Inferior parietal cortex (tissue), 1 donor: Measurements from ENCODE around the gene SIGMAR1.

ENCODE experiments used
- DNase-seq: peaks from one replicate; pipeline ENCODE4 v3.0.0-alpha.2; 2016; ENCODE audit errors: extremely low spot score

SIGMAR1 gene

GRCh38 chr9:34637356-34638137 is at the start of gene SIGMAR1:
TSS of gene SIGMAR1 (minus strand) at chr9:34637787. CDS start at chr9:34637697, 90 bp downstream.
- DNase-seq, result peak; percentile 94

- no peak for DNase-seq
These were observed 49.1 kb upstream of the SIGMAR1 start for GRCh38 chr9:34686732-34687131.

GRCh38 chr9:34686231-34686630 is 48.6 kb upstream of the SIGMAR1 start:
- no peak for DNase-seq

- DNase-seq, result no peak
These were observed 48.0 kb upstream of the SIGMAR1 start for GRCh38 chr9:34685591-34685990.

GRCh38 chr9:34684816-34685215 is 47.2 kb upstream of the SIGMAR1 start:
- no peak for DNase-seq

- no peak for DNase-seq
These were observed 46.6 kb upstream of the SIGMAR1 start for GRCh38 chr9:34684145-34684544.

- DNase-seq, result no peak
These were observed 38.3 kb upstream of the SIGMAR1 start for GRCh38 chr9:34675869-34676268.

GRCh38 chr9:34675048-34675714 is 37.6 kb upstream of the SIGMAR1 start:
- DNase-seq, result peak; percentile 43

- DNase-seq, result no peak
These were observed 36.9 kb upstream of the SIGMAR1 start for GRCh38 chr9:34674440-34674839.

GRCh38 chr9:34671307-34671706 is 33.7 kb upstream of the SIGMAR1 start:
- no peak for DNase-seq

GRCh38 chr9:34669809-34670562 is 32.4 kb upstream of the SIGMAR1 start:
- DNase-seq, result no peak

GRCh38 chr9:34665381-34666250 is 28.0 kb upstream of the SIGMAR1 start:
- DNase-seq, result peak; percentile 96

GRCh38 chr9:34665067-34665380 is 27.4 kb upstream of the SIGMAR1 start:
- no peak for DNase-seq

- DNase-seq, result peak; percentile 70
These were observed 26.9 kb upstream of the SIGMAR1 start for GRCh38 chr9:34664281-34665066.

GRCh38 chr9:34663303-34663605 is 25.7 kb upstream of the SIGMAR1 start:
- DNase-seq, result no peak

- no peak for DNase-seq
These were observed 25.1 kb upstream of the SIGMAR1 start, which contains the start of gene CCL27 for GRCh38 chr9:34662526-34663302. TSS of gene CCL27 (minus strand) at chr9:34662657. CDS start at chr9:34662633, 24 bp downstream.

GRCh38 chr9:34659592-34660253 is 22.1 kb upstream of the SIGMAR1 start:
- no peak for DNase-seq

GRCh38 chr9:34658461-34658860 is 20.9 kb upstream of the SIGMAR1 start:
- DNase-seq, result no peak

GRCh38 chr9:34656992-34657391 is 19.4 kb upstream of the SIGMAR1 start:
- no peak for DNase-seq

GRCh38 chr9:34655394-34655793 is 17.8 kb upstream of the SIGMAR1 start:
- no peak for DNase-seq
